Esophagus muscularis mucosa (tissue), 4 donors: ENCODE measurements around the gene ATP5MC2. TPM values are rescaled to one million over a fixed set of nuclear protein-coding genes. Genes with fewer than 3 reads are reported as not detected.
"Not testable (repeated sequence)": the region's sequence is repeated elsewhere in the genome, so short reads cannot be mapped to it uniquely, and the experiment has no call there.

ENCODE experiments used
- DNase-seq: peaks from one replicate; pipeline ENCODE4 v3.0.0-alpha.2; 2017; ENCODE audit errors: extremely low spot score
- H3K27ac ChIP-seq, 4 donors: fragments of 200-600 bp; sonication (generic); replicated peaks in 1 of 4; 1 replicate in 3 of 4; 2 replicates in 1 of 4; pipeline ENCODE4 v1.5.1; 2016 to 2019; ENCODE audit warnings: mild to moderate bottlenecking in 1 of 4
- H3K27me3 ChIP-seq, 4 donors: fragments of 200-600 bp; sonication (generic); one replicate each; pipeline versions ENCODE4 v1.5.1 to v1.6.0; 2016 to 2019
- H3K36me3 ChIP-seq, 4 donors: fragments of 200-600 bp; sonication (generic); one replicate each; pipeline ENCODE4 v1.5.1; 2016 to 2019
- H3K4me1 ChIP-seq, 4 donors: fragments of 200-600 bp; sonication (generic); one replicate each; pipeline ENCODE4 v1.5.1; 2016 to 2019
- H3K4me3 ChIP-seq, 4 donors: fragments of 200-600 bp; sonication (generic); 1 replicate in 2 of 4; 2 replicates in 2 of 4; pipeline ENCODE4 v1.5.1; 2016 to 2019; ENCODE audit warnings: mild to moderate bottlenecking in 4 of 4, moderate library complexity in 1 of 4
- H3K9me3 ChIP-seq, 4 donors: fragments of 200-600 bp; sonication (generic); 1 replicate in 3 of 4; 2 replicates in 1 of 4; pipeline ENCODE4 v1.5.1; 2016 to 2019
- EP300 ChIP-seq: sonication (generic); formaldehyde crosslinking; IDR thresholded peaks from one replicate; pipeline ENCODE4 v1.6.1; 2017; ENCODE audit warnings: antibody characterized with exemption
- POLR2A ChIP-seq: fragments of 450-650 bp; IDR thresholded peaks from one replicate; pipeline ENCODE4 v1.6.1; 2017; ENCODE audit warnings: antibody characterized with exemption, moderate library complexity, mild to moderate bottlenecking, low read depth
- POLR2AphosphoS5 ChIP-seq, 2 donors: sonication (generic); formaldehyde crosslinking; IDR thresholded peaks; one replicate each; pipeline ENCODE4 v1.6.1; 2017; ENCODE audit warnings: antibody characterized with exemption in 2 of 2
- WGBS: methylation state at CpG from one replicate; pipeline ENCODE4 v1.1.5; 2018; 5-methylcytosine and 5-hydroxymethylcytosine counted together
- intact Hi-C: fragments of 100-400 bp; cut with DNase I; formaldehyde crosslinking; loops from one replicate; pipeline ENCODE4 v1.15.1; 2023
- total RNA-seq, 4 donors: library from RNA; depleted of rRNA; stranded (reverse); fragments of >200 nt; gene quantifications; one replicate each; pipeline versions ENCODE4 v1.1.0 to v1.2.1, GENCODE V29; 2016
- TF ChIP-seq, protein P1 (sequence below), 3 experiments: fragments of 200-600 bp in 2 of 3; fragments of 450-650 bp in 1 of 3; sonication (generic) in 2 of 3; IDR thresholded peaks; one replicate each; pipeline ENCODE4 v1.5.1; 2017 to 2019; ENCODE audit warnings: antibody characterized with exemption in 3 of 3, mild to moderate bottlenecking in 2 of 3, moderate library complexity in 1 of 3

ATP5MC2 gene
- total RNA-seq: 100 to 1,000 TPM; 204 to 266 (median 235) TPM

- DNase-seq: peak; percentile 99
- Histone ChIP-seq H3K27ac (peak within 1 kb of the TSS; percentile 91 to 97 (median 94)), H3K27me3 (no peaks in the 10 kb centered on the region), H3K4me1 (peaks cover 28 to 60% (median 56%) of the 10 kb centered on the region in 4 donors), H3K9me3 (no peaks in the 10 kb centered on the region), H3K4me3 (peak within 1 kb of the TSS; percentile 69 to 86 (median 82)), H3K36me3 (peaks cover 11 to 30% (median 27%) of the 10 kb centered on the region in 4 donors)
- TF ChIP-seq POLR2A (no peak), EP300 (no peak), POLR2AphosphoS5 (IDR thresholded peaks at IDR 0.05) (peak; percentile 86 to 96)
- TF ChIP-seq, protein P1, sequence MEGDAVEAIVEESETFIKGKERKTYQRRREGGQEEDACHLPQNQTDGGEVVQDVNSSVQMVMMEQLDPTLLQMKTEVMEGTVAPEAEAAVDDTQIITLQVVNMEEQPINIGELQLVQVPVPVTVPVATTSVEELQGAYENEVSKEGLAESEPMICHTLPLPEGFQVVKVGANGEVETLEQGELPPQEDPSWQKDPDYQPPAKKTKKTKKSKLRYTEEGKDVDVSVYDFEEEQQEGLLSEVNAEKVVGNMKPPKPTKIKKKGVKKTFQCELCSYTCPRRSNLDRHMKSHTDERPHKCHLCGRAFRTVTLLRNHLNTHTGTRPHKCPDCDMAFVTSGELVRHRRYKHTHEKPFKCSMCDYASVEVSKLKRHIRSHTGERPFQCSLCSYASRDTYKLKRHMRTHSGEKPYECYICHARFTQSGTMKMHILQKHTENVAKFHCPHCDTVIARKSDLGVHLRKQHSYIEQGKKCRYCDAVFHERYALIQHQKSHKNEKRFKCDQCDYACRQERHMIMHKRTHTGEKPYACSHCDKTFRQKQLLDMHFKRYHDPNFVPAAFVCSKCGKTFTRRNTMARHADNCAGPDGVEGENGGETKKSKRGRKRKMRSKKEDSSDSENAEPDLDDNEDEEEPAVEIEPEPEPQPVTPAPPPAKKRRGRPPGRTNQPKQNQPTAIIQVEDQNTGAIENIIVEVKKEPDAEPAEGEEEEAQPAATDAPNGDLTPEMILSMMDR (IDR thresholded peaks at IDR 0.05): peak; percentile 98 to 99 (median 99)
- under 1% methylated on average over 59 of the region's 61 CpGs for whole genome bisulfite sequencing
- intact Hi-C loops: loop anchor here (1.0 to 5.0 kb wide), 2 partner anchors 49 to 133 kb away; partner anchors contain the start of gene ATF7
Measured at GRCh38 chr12:53675701-53676607, at the start of gene ATP5MC2. Gene ATP5MC2 (minus strand): TSS chr12:53676083. CDS start chr12:53672614, 3,469 bp downstream.

GRCh38 chr12:53722450-53723041, 46.7 kb upstream of the ATP5MC2 start:
- no peaks in the 10 kb centered on the region for H3K9me3 ChIP-seq
- H3K4me1 ChIP-seq: peaks cover 14 to 23% (median 18%) of the 10 kb centered on the region in 4 donors
- H3K27me3 ChIP-seq: no peaks in the 10 kb centered on the region
- H3K36me3 ChIP-seq: peaks cover 56 to 79% (median 73%) of the 10 kb centered on the region in 4 donors
- no peak overlapping the region for H3K4me3 ChIP-seq
- TF ChIP-seq, protein P1 (IDR thresholded peaks at IDR 0.05): no peak
- TF ChIP-seq POLR2A (no peak), EP300 (no peak), POLR2AphosphoS5 (IDR thresholded peaks at IDR 0.05) (no peak)
- no peak overlapping the region for H3K27ac ChIP-seq
- intact Hi-C loops: no loop called here
- WGBS: 76% methylated on average over 3 of the region's 3 CpGs
- DNase-seq: no peak

- TF ChIP-seq POLR2A (no peak), EP300 (no peak), POLR2AphosphoS5 (IDR thresholded peaks at IDR 0.05) (no peak)
- TF ChIP-seq, protein P1 (IDR thresholded peaks at IDR 0.05): no peak
- Histone ChIP-seq H3K4me3 (no peak overlapping the region), H3K36me3 (peaks cover 64 to 95% (median 89%) of the 10 kb centered on the region in 4 donors), H3K4me1 (peaks cover 8 to 14% (median 10%) of the 10 kb centered on the region in 4 donors), H3K27ac (no peak overlapping the region), H3K9me3 (no peaks in the 10 kb centered on the region), H3K27me3 (no peaks in the 10 kb centered on the region)
- DNase-seq: no peak
- 79% methylated on average over 1 of the region's 1 CpG for WGBS
- intact Hi-C loops: no loop called here
Measured at GRCh38 chr12:53720946-53721345, 45.1 kb upstream of the ATP5MC2 start.

DNA sequence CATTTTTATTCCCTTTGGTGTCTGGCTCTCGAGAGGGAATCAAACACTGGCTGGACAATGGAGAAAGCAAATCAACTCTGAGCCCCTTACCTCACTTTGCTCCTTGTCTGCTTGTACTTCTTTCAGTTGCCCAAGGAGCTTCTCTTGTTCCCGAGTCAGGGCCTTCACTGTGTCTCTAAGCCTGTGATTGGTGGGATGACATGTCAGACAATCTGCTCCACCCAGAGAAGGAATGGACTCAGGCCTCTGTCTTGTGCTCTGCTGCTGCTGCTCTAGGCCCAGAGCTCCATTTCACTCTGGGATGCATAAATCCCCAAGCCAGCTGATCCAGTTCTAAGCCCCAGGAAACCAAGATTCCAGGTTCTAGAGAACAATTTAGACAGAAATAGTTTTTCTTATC, 43.8 kb upstream of the ATP5MC2 start:
- no peak overlapping the region for H3K4me3 ChIP-seq
- 68% methylated on average over 2 of the region's 2 CpGs for WGBS
- DNase-seq: no peak
- H3K27me3 ChIP-seq: no peaks in the 10 kb centered on the region
- TF ChIP-seq, protein P1 (IDR thresholded peaks at IDR 0.05): no peak
- no peak for TF ChIP-seq POLR2A
- no peak for TF ChIP-seq POLR2AphosphoS5 (IDR thresholded peaks at IDR 0.05)
- no peak for TF ChIP-seq EP300
- no peak overlapping the region for H3K27ac ChIP-seq
- H3K36me3 ChIP-seq: peaks cover 77 to 100% (median 98%) of the 10 kb centered on the region in 4 donors
- intact Hi-C loops: no loop called here
- peaks cover 0 to under 1% (median 0%) of the 10 kb centered on the region in 4 donors for H3K4me1 ChIP-seq
- no peaks in the 10 kb centered on the region for H3K9me3 ChIP-seq

DNA sequence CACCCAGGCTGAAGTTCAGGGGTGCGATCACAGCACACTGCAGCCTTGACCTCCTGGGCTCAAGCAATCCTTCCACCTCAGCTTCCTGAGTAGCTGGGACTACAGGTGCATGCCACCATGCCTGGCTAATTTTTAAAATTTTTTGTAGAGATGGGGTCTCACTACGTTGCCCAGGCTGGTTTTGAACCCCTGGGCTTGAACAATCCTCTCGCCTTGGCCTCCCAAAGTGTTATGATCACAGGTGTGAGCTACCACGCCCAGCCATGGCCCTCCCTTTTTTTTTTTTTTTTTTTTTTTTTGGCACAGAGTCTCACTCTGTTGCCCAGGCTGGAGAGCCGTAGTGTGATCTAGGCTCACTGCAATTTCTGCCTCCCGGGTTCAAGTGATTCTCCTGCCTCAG, 42.7 kb upstream of the ATP5MC2 start:
- H3K4me1 ChIP-seq, H3K27ac ChIP-seq, intact Hi-C loops, H3K27me3 ChIP-seq, H3K4me3 ChIP-seq, H3K9me3 ChIP-seq, DNase-seq: not testable (repeated sequence)
- peaks cover 80 to 100% (median 98%) of the 10 kb centered on the region in 4 donors for H3K36me3 ChIP-seq
- 91% methylated on average over 6 of the region's 6 CpGs for WGBS
